Stimulated activated CD4-positive, alpha-beta T cell treated with anti-CD3 and anti-CD28 coated beads, Interleukin-2, amount 100 ng/mL, for 48 hours (primary cell): ENCODE measurements around the gene RASGRF1.
A peak's percentile ranks its signal among the peaks of the same experiment; 100 is the strongest.

Experiments used
- DNase-seq, 2 donors: peaks; one replicate each; pipeline ENCODE4 v3.0.0-alpha.2; 2020

Gene RASGRF1

DNA sequence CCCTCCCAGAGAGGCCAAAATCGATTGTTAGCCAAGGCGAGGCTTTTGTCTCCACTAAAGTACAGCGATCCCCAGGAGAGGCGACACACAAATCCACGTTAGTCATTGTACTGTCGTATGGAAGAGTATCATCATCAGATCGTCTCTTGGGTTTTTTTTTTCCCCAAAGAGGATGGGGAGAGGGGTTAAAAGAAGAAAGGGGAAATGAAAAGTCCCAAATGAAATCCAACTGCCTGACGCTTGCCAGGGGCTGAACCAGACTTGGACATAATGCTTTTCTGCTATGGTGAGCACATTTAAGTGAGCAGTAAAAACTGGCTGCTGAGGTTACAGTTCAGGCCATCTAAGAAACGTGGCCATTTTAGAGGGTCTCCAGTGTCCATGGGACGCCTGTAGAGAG, 107.8 kb downstream of the RASGRF1 start:
- DNase-seq: no peak

DNA sequence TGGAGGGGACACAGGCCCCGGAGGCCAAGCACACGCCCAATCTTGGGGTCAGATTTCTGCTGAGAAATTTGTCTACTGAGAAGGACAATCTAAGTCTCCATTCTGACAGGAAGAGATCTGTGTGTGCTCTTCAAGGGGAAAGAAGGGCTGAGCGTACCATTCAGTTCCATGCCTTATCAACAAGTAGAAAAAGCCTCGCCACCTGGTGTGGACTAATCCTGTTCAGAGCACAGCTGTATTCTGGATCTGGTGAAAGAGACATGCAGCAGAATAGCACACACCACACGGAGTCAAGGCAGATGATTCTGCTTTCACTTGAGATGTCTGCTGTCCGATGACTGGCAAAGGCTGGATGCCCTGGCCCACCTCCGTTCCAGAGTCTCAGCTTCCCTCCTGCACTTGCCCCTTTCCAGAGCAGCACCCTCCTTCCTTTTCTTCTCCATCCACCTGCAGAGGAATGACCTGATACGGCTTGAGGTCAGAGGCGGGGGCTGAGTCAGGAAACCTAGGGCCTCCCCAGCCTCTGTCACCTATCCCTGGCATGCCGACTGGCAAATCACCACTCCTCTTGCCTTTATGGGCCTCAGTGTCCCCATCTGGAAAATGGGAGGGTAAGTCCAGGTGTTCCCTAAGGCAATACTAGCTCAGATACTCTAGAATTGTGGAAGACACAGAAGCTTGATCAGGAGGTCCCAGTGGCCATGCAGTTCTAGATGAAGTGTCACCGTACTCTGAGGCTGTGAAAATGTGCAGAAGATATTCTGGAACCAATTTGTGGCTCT, 108.9 kb downstream of the RASGRF1 start:
- no peak for DNase-seq

DNA sequence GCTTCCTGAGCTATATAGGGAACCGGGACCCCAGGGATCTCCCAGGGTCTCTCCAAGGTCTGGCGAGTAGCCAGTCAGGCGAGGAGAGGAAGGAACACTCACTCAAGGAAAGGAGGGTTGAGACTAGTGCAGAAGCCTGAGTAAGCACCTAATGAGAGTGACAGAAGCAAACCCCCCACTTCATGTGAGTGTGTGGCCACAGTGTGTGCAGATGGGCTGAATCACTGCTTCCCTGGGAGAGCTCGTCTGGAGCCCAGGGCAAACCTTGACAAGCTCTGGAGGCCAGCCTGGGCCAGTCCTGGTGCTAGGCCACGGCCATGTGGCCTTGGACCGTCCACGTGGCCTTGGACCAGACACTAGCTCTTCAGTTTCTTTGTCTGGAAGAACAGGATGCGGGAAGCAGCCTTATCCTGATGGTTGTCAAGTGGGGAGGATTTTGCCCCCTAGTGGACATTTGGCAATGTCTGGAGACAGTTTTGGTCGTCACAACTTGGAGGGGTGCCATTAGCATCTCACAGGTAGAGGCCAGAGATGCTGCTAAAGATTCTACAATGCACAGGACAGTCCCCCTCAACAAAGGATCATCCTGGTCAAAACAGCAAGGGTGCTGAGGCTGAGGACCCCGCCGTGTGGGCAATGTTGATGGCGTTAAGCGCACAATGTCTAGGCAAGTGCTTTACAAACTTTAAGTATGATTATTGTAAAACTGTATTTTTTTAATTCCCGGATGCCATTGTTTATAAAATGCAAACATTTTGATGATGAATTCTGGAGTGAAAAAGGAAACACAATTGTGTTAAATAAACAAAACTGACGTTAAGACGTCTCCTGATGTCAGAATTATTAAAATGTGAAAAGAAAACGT, 110.9 kb downstream of the RASGRF1 start:
- peak; percentile 25 to 28 for DNase-seq

DNA sequence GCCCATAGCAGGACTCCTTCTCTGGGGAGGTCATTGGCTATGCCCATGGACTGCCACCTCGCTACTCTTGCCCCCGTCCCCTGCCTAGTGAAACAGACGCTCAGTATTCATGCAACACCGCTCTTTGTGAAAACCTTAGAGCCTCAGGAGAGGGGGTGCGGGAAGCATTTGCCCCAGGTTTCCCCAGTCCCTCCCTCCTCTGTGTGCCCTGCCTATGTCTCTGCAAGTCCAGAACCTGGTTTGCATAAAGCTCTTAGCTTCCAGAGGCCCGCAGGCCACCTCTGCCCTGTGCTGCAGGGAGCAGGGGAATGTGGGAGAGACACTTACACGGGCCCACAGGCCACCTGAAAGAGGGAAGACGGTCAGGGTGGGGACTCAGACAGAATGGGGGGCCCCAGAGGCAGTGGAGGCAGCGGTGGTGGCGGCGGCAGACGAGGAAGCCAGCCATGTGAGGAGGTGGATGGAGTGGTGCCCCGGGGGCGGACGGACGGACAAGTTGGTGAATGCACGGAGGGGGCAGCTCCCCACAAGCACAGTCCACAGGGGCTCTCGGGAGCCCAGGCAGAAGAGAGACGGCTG, 111.9 kb downstream of the RASGRF1 start:
- no peak for DNase-seq

DNA sequence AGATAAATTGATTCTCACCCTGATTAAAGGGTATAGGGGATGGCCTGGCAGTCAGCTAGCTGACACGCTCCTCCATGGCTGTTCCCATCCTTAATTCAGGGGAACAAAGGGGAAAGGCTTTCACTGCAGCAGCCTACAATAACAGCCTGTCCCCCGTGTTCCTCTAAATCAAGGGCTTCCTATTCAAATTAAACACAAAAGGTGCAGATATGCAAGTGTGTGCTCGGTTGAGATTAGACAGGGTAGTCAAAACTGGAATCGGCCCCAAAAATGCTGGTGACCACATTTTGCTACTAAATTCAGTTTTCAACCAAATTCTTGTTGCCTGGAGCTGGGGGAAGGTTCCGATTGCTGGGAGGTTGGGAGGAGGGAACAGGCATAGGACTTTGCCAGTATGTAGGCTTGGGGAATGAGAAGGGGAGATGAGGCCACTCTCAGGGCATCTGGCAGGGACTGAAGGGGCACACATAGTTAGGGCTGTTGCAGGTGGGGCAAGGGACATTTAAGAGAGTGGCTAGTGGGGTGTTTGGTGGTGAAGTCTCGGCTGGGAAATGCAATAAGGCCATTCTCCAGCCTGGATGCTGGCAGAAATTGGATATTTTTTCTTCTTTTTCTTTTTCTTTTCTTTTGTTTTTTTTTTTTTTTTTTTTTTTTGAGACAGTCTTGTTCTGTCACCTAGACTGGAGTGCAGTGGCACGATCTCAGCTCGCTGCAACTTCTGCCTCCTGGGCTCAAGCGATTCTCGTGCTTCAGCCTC, 112.8 kb downstream of the RASGRF1 start:
- DNase-seq: no peak

DNA sequence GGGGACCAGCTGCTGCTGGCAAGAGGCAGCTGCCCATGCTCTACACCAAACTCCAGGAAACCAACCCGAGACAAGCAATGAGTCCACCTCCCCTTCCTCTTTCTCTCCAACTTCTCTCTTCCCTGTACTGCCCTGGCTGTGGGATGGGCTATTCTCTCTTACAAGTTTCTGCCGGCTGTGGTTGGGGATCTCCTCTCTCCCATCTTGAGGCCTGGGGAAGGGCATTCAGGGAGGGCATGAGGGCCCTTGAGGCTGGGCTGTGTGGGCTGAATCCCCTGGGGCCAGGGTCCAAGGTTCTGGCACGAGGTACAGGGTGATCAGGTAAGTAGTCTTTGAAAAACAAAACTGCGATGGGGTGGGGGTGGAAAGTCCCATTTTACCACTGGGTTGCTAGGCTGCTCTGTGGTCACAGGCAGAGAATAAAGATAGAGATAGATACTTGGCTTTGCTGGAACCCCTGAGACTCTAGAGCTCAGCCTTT, 113.4 kb downstream of the RASGRF1 start:
- no peak for DNase-seq

DNA sequence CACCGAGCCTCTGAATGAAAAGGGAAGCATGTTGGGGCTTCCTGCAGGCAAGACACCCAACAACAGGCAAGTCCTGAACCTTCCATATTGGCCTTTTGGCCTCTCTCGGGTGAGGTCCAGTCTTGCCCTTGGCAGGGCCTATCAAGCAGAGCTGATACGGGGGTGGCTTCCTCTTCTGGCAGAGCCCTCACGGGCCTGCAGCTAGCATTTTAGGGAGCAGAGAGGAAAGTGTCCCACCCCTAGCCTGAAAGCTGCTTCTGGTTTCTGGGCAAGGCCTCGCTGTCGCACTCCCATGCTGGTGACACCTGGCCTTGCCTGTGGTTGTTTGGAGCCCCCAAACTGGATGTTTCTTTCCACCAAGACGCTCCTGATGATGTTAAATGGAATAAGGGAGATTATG, 113.9 kb downstream of the RASGRF1 start:
- no peak for DNase-seq

DNA sequence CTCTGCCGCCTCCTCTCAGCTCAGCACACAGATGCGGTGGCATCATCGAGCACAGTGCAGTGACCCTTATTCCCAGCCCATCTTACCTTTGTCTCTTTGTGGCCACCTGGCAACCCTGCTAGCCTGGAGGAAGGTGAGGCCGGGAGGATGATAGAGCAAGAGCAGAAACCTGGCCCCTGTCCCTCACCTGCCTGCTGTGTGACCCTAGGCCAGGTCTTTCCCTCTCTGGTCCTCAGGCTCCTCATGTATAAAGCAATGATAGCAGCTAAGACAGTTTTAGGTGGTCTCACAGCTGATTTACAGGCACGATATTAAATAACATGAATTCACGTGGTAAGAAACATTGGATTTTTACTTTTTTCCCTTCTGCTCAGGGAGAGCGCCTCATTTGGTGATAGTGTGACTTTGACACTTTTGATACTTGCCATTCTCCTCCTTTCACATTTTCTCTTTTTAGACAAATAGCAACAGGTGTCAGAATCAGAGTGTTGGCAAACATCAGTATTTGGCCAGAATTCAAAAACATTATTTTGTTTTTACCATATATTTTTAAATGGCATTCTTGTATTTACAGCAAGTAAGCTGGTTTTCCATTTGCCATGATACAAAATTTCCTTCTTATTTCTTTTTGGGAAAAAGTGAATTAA, 116.2 kb downstream of the RASGRF1 start:
- DNase-seq: no peak

DNA sequence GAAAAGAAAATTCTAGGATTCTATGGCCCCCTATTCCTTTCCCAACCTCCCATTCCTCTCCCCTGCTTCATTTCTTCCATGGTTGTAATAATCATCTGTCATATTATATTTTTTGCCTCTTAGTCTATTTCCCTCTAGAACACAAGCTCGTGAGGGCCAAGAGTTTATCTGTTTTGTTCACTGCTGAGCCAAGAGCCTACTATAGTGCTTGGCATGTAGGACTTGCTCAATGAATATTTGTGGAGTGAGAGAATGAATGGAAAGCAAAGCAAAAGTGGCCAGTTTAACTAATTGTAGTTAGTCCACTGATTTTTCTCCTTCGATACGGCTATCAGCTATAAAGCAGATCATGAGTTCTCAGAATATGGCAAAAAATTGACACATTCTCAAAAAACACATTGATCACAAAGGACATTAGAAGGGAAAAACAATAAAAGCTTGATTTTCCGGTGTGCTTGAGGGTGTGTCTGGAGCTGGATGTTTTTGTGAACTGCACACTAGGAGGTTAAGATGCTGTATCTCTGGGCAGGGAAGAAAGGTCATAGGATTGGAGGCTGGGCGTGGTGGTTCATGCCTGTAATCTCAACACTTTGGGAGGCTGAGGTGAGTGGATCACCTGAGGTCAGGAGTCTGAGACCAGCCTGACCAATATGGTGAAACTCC, 120.8 kb downstream of the RASGRF1 start:
- no peak for DNase-seq

DNA sequence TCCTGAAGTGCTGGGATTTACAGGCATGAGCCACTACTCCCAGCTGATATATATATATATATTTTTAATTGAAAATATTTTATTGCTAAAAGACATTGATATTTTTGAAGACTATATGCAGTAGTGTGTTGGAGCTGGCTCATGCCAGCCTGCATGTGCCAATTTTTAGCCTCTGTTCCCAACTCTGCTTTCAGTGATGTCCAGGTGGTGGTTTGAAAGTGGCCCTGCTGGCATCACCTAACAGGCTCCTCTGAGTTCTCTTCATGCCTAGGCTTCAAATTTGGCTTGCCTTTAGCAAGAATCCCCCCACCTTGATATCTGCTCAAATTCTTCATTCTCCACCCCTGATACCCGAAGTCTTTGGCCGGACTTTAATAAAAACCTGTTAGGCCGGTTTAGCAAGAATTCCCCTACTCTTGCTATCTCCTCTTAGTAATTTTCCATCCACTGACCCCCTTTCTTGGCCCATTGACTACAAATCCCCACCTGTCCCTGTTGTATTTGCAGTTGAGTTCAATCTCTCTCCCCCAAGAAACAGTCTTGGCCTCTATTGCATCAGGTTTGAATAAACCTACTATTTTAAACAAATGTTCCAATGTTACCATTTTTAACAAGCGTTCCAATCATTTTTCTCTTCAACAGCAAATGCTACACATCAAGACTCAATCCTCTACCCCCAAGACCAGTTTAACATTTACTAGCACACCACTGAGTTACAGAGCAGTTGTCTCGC, 121.9 kb downstream of the RASGRF1 start:
- DNase-seq: no peak

DNA sequence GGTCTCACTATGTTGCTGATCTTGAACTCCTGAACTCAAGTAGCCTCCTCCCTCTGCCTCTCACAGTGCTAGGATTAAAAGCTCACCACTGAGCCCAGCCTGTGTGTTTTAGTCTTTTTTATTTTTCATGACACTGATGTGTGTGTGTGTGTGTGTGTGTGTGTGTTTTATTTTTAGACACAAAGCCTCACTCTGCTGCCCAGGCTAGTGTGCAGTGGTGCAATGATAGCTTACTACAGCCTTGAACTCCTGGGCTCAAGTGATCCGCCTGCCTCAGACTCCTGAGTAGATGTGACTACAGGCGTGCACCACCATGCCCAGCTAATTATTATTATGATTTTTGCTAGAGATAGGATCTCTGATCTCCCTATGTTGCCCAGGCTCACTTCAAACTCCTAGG, 122.5 kb downstream of the RASGRF1 start:
- DNase-seq: no peak

DNA sequence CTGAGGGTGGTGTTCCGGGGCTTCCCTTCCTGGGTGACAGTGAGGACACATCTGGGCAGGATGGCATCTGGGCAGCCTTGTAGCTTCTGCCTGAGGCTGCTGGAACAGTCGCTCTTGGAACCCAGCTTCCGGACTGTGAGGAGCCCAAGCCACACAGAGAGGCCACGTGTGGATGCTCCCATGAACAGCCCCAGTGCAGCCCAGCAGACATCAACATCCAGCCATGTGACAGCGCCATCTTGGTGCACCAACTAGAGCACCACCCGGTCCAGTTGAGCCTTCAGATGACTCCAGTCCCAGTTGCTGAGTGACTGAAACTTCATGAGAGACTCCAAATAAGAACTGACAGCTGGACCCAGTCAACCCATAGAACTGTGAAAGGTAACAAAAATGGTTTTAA, 130.3 kb downstream of the RASGRF1 start:
- DNase-seq: no peak

DNA sequence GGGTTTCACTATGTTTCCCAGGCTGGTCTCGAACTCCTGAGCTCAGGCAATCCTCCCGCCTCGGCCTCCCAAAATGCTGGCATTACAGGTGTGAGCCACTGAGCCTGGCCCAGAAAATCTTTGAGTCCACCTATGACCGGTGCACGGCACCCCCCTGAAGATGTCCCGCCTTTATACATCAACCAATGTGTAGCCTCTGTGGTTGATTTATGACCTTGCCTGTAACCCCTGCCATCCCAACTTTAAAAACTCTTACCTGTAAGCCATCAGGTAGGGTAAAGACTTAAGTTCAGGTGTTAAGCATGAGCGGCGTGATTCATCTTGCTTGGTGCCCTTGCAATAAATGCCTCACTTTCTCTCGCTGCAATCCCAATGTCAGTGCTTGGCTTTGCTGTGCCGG, 131.2 kb downstream of the RASGRF1 start:
- DNase-seq: no peak

DNA sequence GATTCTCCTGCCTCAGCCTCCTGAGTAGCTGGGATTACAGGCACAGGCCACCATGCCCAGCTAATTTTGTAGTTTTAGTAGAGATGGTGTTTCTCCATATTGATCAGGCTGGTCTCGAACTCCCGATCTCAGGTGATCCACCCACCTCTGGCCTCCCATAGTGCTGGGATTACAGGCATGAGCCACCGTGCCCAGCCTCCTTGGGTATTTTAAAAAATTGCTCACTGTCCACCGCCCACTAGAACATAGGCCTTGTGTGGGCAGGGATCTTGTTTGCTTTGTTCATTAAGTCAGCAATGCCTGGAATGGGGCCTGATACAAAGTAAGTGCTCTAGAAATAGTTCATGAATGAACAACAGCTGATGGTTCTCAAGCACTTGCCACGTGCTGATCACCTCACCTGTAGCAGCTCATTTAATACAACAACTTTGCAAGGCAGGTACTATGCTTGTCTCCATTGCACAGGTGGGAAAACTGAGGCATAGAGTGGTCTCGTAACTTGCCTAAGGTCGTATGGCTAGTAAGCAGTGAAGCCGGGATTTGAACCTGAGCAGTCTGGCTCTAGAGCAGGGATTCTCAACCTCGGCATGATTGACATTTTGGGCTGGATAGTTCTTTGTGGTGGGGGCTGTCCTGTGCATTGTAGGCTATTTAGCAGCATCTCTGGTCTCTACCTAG, 133.0 kb downstream of the RASGRF1 start:
- no peak for DNase-seq

DNA sequence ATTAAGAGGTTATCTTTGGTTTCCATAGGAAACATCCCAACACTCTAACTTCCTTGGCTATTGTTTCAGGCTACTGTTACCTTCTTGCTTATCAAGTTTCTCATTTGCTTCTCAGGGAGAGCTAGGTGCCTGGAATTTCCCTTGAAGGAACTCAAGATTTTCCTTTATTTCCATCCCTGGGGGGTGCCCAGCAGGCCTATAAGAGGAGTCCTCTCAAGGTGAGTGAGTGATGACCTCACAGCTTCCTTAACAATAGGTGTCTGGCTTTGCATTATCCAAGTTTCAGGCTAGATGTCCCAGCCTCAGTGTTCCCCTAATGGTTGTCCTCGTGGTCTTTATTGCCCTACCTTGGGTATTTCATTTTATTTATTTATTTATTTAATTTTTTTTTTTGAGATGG, 133.6 kb downstream of the RASGRF1 start:
- DNase-seq: no peak

DNA sequence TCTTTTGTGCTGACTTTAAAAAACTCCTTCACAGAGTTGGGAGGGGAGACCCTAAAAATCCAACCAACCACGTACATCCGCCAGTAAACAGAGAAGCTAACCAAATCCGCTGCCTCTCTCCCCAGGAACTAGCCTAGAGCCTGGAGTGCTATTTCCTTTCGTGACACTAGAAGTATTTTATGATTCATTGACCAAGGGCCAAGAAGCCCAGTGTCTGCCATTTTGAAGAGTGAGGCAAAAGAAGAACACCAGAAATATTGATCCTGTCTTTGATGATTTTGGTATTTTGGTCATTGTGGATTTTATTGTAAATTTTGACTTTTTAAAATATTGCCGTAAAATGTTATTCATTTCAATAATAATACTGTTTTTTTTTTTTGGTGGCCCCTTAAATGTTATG, 135.2 kb downstream of the RASGRF1 start:
- DNase-seq: no peak

DNA sequence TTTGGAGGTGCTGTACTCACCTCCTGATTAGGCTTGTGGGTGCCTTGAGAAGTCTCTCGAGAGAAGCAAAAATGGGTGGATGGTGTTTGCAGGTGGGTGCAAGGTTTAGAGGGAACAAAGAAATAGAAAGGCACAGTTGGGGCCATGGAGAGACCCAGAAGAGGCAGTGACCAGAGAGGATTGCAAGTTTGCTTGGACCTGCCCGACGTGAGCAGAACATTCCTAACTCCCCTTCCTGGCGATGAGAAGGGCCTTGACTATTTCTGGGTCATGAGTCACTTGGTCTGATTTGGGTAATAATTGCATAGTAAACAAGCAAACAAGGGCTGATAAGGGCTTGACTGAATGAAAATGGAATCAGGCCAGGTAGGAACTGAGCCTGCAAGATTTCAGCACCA, 138.7 kb downstream of the RASGRF1 start:
- DNase-seq: no peak

DNA sequence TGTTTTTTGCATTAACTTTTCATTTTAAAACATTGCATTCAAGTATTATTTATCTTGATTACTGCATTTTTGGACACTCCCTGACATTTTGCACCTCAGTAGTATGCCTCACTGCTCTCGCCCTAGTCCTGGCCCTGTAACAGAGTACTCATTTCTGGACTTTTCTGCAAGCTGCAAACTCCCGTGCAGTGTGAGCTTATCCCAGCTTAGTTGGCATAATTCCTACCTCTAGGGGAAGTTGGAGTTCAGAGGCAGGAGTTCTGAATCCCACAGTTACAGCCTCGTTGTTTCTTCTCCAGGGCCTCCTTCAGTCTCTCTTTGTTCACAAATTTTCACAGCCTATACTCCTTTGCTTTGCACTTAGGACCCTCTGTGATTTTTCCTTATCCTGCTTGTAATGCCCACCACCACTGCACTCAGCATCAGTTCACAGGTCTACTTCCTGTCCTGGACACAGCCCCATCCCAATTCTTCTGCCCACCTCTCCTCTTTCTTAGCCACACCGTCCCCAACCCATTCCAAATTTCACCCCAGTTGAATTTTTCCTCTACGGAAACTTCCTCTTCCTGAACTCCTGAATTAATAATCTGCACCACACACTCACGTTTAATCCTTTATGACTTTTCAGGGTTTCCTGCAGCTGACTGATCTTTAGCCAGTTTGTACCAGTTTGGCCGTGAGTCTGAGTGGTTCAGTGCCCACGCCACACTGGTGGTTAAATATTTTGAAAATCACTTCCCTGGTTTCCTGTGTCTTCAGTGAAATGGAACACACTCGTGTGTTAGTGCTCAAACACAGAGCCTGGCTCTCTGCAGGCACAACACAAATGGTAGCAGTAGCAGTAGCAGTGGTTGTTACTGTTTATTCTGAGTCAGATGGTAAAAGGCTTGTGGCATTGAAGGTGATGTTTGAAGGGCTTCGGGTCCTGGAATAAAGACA, 139.4 kb downstream of the RASGRF1 start:
- no peak for DNase-seq

DNA sequence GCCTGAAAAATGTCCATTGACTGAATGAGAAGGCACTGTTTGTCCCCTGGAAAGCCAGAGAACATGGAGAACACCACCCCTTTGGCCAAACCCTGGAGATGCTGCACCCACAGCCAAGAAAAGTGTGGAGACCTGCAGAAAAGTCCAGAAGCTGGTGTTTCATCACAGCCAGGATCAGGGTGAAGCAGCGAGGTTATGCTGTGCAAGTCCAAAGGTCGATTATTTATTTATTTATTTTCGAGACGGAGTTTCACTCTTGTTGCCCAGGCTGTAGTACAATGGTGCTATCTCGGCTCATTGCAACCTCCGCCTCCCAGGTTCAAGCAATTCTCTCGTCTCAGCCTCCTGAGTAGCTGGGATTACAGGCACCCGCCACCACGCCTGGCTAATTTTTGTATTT, 140.2 kb downstream of the RASGRF1 start:
- no peak for DNase-seq
